ENCODE measurements around the gene ARHGAP10. TPM values are rescaled to one million over a fixed set of nuclear protein-coding genes. Genes with fewer than 3 reads are reported as not detected.

The ARHGAP10 gene
- total RNA-seq, 1 donor from 2014 or later, result 111 TPM

DNA sequence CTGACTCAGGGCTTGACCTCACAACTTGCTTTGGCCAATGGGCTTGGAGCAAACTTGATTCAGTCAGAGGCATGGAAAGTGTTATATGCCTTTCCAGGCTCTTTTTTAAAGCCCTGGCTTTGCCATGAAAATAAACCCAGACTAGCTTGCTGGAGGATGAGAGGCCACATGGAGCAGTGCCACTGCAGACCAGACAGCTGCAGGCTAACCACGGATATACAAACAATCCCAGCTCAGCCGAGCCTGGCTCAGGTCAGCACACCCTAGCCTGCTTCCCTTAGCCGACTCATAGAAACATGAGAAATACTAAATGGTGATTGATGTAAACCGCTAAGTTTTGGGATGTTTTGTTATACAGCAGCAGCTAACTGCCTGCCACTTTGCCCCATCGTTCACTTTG is 345.1 kb downstream of the ARHGAP10 start:
- no peak for DNase-seq (ENCODE audit: low spot score)
- Mint-ChIP-seq H3K4me1 (ENCODE audit: low read depth) (peaks cover 8% of the 10 kb centered on the region), H3K4me3 (ENCODE audit: unreplicated experiment) (no peak overlapping the region), H3K27me3 (ENCODE audit: low read depth) (no peaks in the 10 kb centered on the region), H3K36me3 (ENCODE audit: low read depth) (peaks cover 68% of the 10 kb centered on the region), H3K9me3 (ENCODE audit: low read depth) (peaks cover 12% of the 10 kb centered on the region), H3K27ac (ENCODE audit: unreplicated experiment) (no peak overlapping the region)
- TF ChIP-seq, protein P1, sequence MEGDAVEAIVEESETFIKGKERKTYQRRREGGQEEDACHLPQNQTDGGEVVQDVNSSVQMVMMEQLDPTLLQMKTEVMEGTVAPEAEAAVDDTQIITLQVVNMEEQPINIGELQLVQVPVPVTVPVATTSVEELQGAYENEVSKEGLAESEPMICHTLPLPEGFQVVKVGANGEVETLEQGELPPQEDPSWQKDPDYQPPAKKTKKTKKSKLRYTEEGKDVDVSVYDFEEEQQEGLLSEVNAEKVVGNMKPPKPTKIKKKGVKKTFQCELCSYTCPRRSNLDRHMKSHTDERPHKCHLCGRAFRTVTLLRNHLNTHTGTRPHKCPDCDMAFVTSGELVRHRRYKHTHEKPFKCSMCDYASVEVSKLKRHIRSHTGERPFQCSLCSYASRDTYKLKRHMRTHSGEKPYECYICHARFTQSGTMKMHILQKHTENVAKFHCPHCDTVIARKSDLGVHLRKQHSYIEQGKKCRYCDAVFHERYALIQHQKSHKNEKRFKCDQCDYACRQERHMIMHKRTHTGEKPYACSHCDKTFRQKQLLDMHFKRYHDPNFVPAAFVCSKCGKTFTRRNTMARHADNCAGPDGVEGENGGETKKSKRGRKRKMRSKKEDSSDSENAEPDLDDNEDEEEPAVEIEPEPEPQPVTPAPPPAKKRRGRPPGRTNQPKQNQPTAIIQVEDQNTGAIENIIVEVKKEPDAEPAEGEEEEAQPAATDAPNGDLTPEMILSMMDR (IDR thresholded peaks at IDR 0.05), result no peak

DNA sequence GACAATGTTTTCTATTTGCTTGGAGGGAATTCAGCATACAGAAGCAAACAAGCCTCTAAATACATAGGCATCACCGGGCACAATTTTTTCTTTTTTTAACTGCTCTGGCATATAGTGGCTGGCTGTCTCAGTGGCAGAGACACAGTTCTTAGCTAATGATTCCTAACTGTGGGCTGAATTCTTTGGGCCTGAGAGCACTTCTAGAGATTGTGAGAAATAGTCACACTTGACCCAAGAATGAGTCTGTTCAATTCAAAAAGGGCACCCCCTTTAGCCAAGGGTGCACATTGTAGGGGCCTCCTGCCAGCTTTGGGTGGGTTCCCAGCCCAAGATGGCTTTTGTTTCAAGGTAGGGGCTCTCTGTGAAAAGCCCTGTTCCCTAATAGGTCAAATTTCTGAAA is 345.7 kb downstream of the ARHGAP10 start:
- H3K4me1 Mint-ChIP-seq (ENCODE audit: low read depth), result peaks cover 8% of the 10 kb centered on the region
- no peaks in the 10 kb centered on the region for H3K27me3 Mint-ChIP-seq (ENCODE audit: low read depth)
- DNase-seq (ENCODE audit: low spot score), result no peak
- H3K9me3 Mint-ChIP-seq (ENCODE audit: low read depth), result peaks cover 12% of the 10 kb centered on the region
- no peak overlapping the region for H3K4me3 Mint-ChIP-seq (ENCODE audit: unreplicated experiment)
- no peak overlapping the region for H3K27ac Mint-ChIP-seq (ENCODE audit: unreplicated experiment)
- TF ChIP-seq, protein P1 (IDR thresholded peaks at IDR 0.05), result no peak
- H3K36me3 Mint-ChIP-seq (ENCODE audit: low read depth), result peaks cover 70% of the 10 kb centered on the region

DNA sequence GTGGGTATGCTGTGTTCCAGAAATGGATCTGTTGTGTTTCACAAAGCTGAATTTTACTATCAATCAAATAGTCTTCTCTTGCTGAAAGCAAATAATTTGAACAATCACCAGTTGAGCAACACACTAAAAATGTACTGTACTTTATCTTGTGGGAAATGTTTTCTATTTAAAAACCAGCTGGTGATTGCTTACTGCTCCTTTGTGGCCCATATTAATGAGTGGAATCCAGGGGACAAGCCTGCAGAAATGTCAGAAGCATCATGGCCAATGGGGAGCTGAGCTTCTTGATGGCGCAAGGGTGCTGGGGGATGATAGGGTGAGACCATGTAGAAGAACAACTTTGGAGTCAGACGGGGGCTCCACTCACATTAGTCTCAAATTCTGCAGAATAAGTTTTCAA is 346.2 kb downstream of the ARHGAP10 start:
- peaks cover 73% of the 10 kb centered on the region for H3K36me3 Mint-ChIP-seq (ENCODE audit: low read depth)
- no peaks in the 10 kb centered on the region for H3K27me3 Mint-ChIP-seq (ENCODE audit: low read depth)
- TF ChIP-seq, protein P1 (IDR thresholded peaks at IDR 0.05), result no peak
- no peak overlapping the region for H3K27ac Mint-ChIP-seq (ENCODE audit: unreplicated experiment)
- H3K9me3 Mint-ChIP-seq (ENCODE audit: low read depth), result peaks cover 12% of the 10 kb centered on the region
- peaks cover 8% of the 10 kb centered on the region for H3K4me1 Mint-ChIP-seq (ENCODE audit: low read depth)
- no peak for DNase-seq (ENCODE audit: low spot score)
- no peak overlapping the region for H3K4me3 Mint-ChIP-seq (ENCODE audit: unreplicated experiment)

DNA sequence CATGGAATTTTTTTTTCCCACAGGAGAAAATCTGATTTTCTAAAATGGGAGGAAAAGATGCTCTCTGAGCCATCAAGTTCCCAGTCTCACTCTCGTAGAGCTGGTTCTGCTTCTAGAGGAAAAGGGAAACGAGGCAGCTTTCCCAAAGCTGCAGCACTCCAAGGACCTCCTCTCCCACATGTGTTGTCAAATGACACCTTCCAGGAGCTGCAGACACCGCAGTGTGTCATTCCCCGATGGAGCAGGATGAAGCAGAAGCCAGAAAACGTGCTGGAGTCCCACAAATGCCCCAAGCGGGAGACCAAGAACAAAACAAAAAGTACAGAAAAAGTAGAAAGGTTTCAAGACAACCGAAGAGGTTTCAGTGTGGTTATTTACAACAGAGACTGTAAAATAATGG is 348.1 kb downstream of the ARHGAP10 start:
- Mint-ChIP-seq H3K27me3 (ENCODE audit: low read depth) (no peaks in the 10 kb centered on the region), H3K36me3 (ENCODE audit: low read depth) (peaks cover 72% of the 10 kb centered on the region), H3K9me3 (ENCODE audit: low read depth) (peaks cover 25% of the 10 kb centered on the region), H3K4me1 (ENCODE audit: low read depth) (peaks cover 8% of the 10 kb centered on the region), H3K27ac (ENCODE audit: unreplicated experiment) (peak overlapping the region; percentile 10), H3K4me3 (ENCODE audit: unreplicated experiment) (no peak overlapping the region)
- TF ChIP-seq, protein P1 (IDR thresholded peaks at IDR 0.05), result no peak
- no peak for DNase-seq (ENCODE audit: low spot score)

DNA sequence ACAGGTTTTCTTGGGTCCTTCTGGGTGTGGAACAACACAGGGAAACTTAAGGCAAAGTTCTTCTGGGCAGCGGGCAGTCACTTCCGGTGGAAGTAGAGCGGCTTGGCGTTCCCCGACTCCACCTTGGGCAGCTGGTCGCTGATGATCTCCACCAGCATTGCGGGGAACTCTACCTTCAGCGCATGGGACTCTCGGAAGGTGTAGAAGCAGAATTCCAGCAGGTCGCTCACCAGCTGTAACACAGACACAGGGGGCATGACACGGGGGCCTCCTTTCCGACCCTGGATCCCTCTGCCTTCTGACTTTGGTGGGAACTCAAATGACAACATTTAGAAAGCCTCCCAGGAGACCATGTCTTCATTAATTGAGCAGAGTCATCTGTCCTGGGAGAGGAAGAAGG is 349.4 kb downstream of the ARHGAP10 start:
- DNase-seq (ENCODE audit: low spot score), result no peak
- Mint-ChIP-seq H3K9me3 (ENCODE audit: low read depth) (peaks cover 30% of the 10 kb centered on the region), H3K36me3 (ENCODE audit: low read depth) (peaks cover 63% of the 10 kb centered on the region), H3K27ac (ENCODE audit: unreplicated experiment) (no peak overlapping the region), H3K4me1 (ENCODE audit: low read depth) (peaks cover 6% of the 10 kb centered on the region), H3K4me3 (ENCODE audit: unreplicated experiment) (no peak overlapping the region), H3K27me3 (ENCODE audit: low read depth) (no peaks in the 10 kb centered on the region)
- TF ChIP-seq, protein P1 (IDR thresholded peaks at IDR 0.05), result no peak

Data from chondrocyte (in vitro differentiated cells).